Measurements from ENCODE around the gene GOLT1A. TPM values are rescaled to one million over a fixed set of nuclear protein-coding genes. Genes with fewer than 3 reads are reported as not detected.

The GOLT1A gene
- total RNA-seq, 1 experiment from 2014 or later = not detected

DNA sequence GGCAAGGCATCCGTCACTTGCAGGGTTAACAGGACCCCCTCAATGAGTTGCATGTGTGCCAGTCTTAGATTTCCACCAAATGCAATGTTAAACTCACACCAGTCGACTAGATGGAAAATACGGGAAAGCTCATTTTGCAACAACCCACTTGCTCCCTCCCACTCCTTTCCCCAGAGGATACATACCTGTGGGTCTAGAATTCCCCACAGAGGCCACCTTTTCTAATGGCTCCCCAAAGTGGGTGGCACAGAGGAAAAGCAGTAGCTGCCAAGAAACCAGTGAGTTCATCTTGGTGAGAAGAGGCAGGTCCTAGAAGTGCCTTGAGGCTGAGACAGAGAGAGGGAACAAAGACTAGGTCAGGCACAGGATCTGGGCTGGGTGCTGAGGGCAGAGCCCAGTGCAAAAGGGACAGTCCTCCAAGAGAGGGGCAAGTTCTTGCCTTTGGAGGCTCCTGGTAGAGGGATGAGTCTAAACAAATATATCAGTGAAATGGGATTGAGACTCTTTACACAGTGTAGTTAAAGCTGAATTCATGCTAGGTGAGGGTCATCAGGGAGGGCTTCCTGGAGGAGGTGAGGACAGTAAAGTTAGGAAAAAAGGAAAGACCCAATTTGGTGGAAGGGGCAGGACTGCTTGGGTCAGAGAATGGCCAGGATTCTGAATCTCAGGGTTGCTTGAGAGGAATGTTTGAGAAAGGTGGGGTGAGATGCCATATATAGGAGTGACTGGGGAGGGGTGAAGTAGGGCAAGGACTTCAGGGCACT is 21.0 kb downstream of the GOLT1A start:
- Histone ChIP-seq H3K27me3 (replicated peaks; ENCODE audit: insufficient read depth, low read depth, low read length, poor library complexity) (peaks cover 9% of the 10 kb centered on the region), H3K9me3 (ENCODE audit: low read depth, low read length, poor library complexity, severe bottlenecking) (no peaks in the 10 kb centered on the region), H3K4me1 (ENCODE audit: insufficient read depth, low read length, poor library complexity, severe bottlenecking) (peaks cover 14% of the 10 kb centered on the region), H3K27ac (ENCODE audit: low read depth, low read length, poor library complexity, severe bottlenecking) (no peak overlapping the region), H3K4me3 (ENCODE audit: low read depth, low read length, poor library complexity, severe bottlenecking) (no peak overlapping the region), H3K36me3 (ENCODE audit: insufficient read depth, low read length, poor library complexity, severe bottlenecking) (no peaks in the 10 kb centered on the region)
- no TSS peak for BruUV-seq (replicated peaks)
- no peak for TF ChIP-seq EZH2 (IDR thresholded peaks at IDR 0.05; ENCODE audit: borderline replicate concordance, low read depth, low read length, poor library complexity, severe bottlenecking)
- no peak for DNase-seq (ENCODE audit: low spot score)
- ChIA-PET CTCF (interaction anchor here (1.2 kb wide), 1 partner anchor 15 kb away, joined by 3 read pairs; no protein-coding TSS in a partner anchor), POLR2A (ENCODE audit: low non-redundant PET) (no interaction called here)
- intact Hi-C loops (cut with micrococcal nuclease; ENCODE audit: unreplicated experiment) = no loop called here

GRCh38 chr1:204192046-204192445 is 21.7 kb downstream of the GOLT1A start:
- BruUV-seq (replicated peaks) = no TSS peak
- intact Hi-C loops (cut with micrococcal nuclease; ENCODE audit: unreplicated experiment) = no loop called here
- H3K36me3 ChIP-seq (ENCODE audit: insufficient read depth, low read length, poor library complexity, severe bottlenecking) = no peaks in the 10 kb centered on the region

DNA sequence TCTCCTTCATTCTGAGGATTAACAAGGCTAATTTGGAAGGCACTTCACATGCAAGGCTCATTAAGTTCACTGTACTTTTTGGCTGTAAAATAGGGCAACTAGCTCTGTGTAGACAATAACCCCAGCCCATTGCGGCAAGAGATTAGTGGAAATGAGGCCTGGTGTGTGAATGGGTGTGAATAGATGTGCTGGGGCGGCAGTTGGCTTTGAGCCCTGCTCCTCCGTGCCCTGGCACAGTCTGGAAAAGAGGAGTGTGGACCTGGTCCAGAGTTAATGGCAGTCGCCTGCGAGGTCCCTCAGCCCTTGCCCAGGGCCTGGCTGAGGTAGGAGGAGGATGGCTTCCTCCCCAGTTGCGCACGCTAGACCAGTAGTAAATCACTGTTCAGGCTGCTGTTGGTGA is 22.3 kb downstream of the GOLT1A start:
- H3K4me3 ChIP-seq (ENCODE audit: low read depth, low read length, poor library complexity, severe bottlenecking) = no peak overlapping the region
- CTCF ChIA-PET = no interaction called here
- H3K9me3 ChIP-seq (ENCODE audit: low read depth, low read length, poor library complexity, severe bottlenecking) = no peaks in the 10 kb centered on the region
- intact Hi-C loops (cut with micrococcal nuclease; ENCODE audit: unreplicated experiment) = no loop called here
- DNase-seq (ENCODE audit: low spot score) = no peak
- no peak overlapping the region for H3K27ac ChIP-seq (ENCODE audit: low read depth, low read length, poor library complexity, severe bottlenecking)
- H3K4me1 ChIP-seq (ENCODE audit: insufficient read depth, low read length, poor library complexity, severe bottlenecking) = peaks cover 14% of the 10 kb centered on the region
- H3K36me3 ChIP-seq (ENCODE audit: insufficient read depth, low read length, poor library complexity, severe bottlenecking) = no peaks in the 10 kb centered on the region
- TF ChIP-seq EZH2 (IDR thresholded peaks at IDR 0.05; ENCODE audit: borderline replicate concordance, low read depth, low read length, poor library complexity, severe bottlenecking) (no peak), CTCF (conservative IDR thresholded peaks at IDR 0.05; ENCODE audit: low read depth, low read length) (no peak)
- BruUV-seq (replicated peaks) = no TSS peak
- H3K27me3 ChIP-seq (replicated peaks; ENCODE audit: insufficient read depth, low read depth, low read length, poor library complexity) = peaks cover 20% of the 10 kb centered on the region
- POLR2A ChIA-PET (ENCODE audit: low non-redundant PET) = interaction anchor here (0.6 kb wide), 1 partner anchor 392 kb away, joined by 4 read pairs; no protein-coding TSS in a partner anchor

More at GRCh38 chr1:204192046-204192445, 21.7 kb downstream of the GOLT1A start:
- no peak for DNase-seq (ENCODE audit: low spot score)
- CTCF ChIA-PET = interaction anchor here (1.2 kb wide), 1 partner anchor 15 kb away, joined by 3 read pairs; no protein-coding TSS in a partner anchor
- peaks cover 14% of the 10 kb centered on the region for H3K4me1 ChIP-seq (ENCODE audit: insufficient read depth, low read length, poor library complexity, severe bottlenecking)
- peaks cover 16% of the 10 kb centered on the region for H3K27me3 ChIP-seq (replicated peaks; ENCODE audit: insufficient read depth, low read depth, low read length, poor library complexity)
- H3K9me3 ChIP-seq (ENCODE audit: low read depth, low read length, poor library complexity, severe bottlenecking) = no peaks in the 10 kb centered on the region
- H3K27ac ChIP-seq (ENCODE audit: low read depth, low read length, poor library complexity, severe bottlenecking) = no peak overlapping the region
- no peak for TF ChIP-seq EZH2 (IDR thresholded peaks at IDR 0.05; ENCODE audit: borderline replicate concordance, low read depth, low read length, poor library complexity, severe bottlenecking)
- TF ChIP-seq CTCF (conservative IDR thresholded peaks at IDR 0.05; ENCODE audit: low read depth, low read length) = no peak
- H3K4me3 ChIP-seq (ENCODE audit: low read depth, low read length, poor library complexity, severe bottlenecking) = no peak overlapping the region
- POLR2A ChIA-PET (ENCODE audit: low non-redundant PET) = no interaction called here
